GM19467 (cell line): ENCODE data around the gene TMEM156.
"Not testable (repeated sequence)": the region's sequence is repeated elsewhere in the genome, so short reads cannot be mapped to it uniquely, and the experiment has no call there.

ENCODE experiments used
- ATAC-seq: cut with Tn5 transposase; IDR thresholded peaks from one replicate; pipeline ENCODE4 v1.9.1; 2021; ENCODE audit warnings: mild to moderate bottlenecking, moderate library complexity; ENCODE audit not compliant: unreplicated experiment

The TMEM156 gene

DNA sequence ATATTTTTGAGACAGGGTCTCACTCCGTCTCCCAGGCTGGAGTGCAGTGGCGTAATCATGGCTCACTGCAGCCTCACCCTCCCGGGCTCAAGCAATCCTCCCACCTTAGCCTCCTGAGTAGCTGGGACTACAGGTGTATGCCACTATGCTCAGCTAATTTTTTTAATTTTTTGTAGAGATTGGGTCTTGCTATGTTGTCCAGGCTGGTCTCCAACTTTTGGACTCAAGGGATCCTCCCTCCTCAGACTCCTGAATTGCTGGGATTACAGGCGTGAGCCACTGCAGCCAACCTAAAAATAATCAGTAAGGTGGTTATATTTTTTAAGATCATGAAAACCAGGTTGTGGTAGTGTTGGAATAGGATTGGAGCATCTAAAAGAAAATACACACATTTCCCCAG, 38.1 kb downstream of the TMEM156 start:
- ATAC-seq, result no peak

DNA sequence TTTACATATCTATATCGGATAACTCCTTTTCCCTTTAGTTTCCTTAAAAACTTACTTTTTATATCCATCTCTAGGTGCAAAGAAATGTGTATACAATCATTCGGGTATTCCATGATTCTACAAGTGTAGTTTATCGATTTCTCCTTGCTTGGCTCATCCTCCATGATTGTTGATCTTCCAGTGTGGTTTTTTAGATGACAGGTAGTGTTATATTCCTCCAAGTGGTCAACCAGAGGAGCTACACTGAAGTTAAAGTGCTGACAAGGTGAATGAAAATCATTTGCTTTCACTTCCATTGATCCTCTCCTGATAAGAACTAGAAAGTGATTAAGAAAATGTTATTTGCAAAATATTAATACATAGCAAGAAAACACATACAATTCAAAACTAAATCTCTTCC, 38.5 kb downstream of the TMEM156 start:
- no peak for ATAC-seq

DNA sequence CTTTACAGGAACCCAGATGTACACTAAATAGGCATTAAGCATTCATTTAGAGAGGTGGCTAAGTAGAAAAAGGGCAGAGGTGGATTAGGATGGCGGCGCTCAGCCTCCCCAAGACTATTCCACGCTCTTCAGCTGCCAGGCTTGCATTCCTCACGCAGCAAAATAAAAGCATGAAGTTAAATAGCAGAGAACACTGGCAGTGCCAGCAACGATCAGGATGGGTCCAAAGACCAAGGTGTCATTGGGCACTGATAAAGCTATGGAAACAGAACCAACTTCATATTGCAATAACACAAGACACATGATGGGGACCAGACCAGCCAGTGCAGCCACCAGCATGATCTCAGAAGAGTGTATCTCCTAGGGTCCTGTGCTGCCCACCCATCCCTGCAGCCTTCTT, 42.0 kb downstream of the TMEM156 start:
- no peak for ATAC-seq

DNA sequence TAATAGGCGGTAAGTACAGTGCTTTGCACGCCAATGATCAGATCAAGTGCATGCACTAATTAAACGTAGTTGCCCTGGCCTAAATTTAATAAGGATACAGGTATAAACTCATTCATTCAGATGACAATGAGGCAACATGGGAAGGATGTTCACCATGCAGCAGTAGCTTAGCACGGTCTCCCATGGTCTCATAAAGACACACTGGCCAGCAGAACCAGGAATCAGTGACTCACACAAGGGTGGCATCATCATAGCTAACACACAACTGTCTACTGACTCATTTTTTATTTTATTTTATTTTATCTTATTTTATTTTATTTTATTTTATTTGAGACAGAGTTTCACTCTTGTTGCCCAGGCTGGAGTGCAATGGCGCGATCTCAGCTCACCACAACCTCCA, 42.7 kb downstream of the TMEM156 start:
- ATAC-seq, result no peak

DNA sequence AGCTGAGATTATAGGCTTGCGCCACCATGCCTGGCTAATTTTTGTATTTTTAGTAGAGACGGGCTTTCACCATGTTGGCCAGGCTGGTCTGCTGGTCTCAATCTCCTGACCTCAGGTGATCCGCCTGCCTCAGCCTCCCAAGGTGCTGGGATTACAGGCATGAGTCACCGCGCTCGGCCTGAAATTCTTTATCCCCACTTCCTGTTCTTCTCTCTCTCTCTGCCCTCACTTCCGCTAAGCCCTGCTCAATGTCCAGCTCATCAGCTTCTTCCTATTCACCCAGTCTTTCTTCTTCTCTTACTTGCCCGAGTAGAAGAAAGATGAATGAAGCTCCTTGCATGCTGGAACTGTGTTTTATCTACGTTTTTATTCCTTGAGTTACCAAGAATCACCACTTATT, 43.9 kb downstream of the TMEM156 start:
- ATAC-seq, result not testable (repeated sequence)

DNA sequence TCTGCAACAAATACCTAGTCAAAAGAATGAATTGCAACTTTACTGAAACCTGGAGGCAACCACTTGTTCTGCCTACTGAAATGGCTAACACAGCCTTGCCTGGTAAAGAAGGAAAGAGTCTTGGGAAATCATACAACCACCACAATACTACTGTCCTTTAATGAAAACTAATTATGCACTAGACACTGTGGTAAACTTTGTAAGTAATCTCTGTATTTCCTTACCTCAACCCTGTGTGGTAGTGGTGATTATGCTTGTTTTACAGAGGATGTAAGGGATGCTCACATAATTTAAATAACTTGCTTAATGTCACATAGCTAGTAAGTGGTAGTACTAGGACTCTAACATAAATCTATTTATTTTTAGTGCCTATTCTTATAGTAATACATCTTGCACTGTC, 44.7 kb downstream of the TMEM156 start:
- ATAC-seq, result no peak

DNA sequence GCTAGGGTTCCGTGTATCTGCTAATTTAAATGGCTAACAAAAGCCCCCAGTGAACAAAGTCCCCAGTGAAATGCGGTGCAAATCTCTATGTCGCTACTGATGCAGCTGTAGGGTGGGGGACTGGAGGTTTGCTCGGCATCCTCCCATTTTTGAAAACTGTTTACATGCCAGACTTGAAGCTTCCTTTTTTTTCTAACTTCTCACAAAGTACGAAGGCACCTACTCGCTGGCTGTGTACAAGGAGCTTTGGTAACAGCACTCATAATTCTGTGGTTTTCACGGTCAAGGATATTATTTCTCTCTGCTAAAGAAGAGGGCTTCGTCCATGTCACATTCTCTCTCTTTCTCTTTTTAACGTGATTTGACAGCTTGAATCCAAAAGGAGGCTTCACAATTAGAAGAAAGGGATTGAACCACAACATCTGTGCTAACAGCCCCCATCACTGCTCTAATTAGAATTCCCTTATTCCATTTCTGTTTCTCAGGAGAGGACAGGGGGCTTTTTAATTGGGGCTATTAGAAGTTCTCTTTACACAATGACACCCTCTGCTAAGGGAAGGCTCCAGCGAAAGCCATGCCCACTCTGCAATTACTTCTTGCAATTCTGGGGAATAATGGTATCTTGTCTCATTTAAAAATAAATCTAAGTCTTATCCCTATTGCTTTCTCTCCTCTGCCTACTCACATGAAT, 46.7 kb downstream of the TMEM156 start:
- ATAC-seq, result no peak

DNA sequence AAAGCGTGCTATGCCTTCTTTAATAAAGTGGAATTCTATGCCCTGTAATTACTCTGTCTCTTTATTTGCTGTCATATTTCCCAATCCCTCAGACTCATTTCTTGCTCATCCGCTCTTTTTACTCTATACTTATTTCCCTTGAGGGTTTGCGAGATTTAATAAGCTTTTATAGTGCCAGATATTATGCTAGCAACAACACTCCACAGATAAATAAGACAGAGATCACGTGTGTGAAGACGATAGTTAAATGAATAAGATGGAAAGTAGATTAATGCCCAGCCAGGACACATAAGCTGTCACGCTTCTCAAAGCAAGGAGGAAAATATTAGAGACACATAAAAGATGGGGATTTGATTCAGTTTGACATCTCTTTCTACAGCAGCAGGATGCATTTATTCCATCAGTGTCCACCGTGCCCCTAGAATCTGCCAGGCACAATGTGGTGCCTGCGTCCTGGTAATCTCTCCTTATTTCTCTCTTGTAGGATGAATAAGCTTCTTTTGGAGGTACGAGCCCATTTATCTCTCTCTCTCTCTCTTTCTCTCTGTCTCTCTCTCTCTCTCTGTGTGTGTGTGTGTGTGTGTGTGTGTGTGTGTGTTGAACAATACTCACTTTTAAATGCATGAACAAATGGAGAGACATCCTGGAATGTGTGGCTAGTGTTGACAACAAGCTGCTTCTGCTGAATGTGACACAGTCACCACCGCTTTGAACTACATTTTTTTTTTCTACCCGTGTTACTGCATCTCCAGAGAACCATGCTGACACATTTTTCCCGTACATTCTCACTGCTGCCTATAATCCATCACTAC, 48.2 kb downstream of the TMEM156 start:
- ATAC-seq, result no peak

DNA sequence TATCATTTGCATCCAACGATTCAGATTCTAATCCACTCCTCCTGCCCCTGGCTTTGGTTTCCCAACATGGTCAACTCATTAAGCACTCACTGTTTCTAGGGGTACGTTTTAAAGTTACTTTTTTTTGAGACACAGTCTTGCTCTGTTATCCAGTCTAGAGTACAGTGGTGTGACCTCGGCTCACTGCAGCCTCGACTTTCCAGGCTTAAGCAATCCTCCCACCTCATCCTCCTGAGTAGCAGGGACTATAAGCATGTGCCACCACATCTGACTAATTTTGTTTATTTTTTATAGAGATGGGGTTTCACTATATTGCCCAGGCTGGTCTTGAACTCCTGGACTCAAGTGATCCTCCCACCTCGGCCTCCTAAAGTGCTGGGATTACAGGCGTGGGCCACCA, 48.9 kb downstream of the TMEM156 start:
- no peak for ATAC-seq

DNA sequence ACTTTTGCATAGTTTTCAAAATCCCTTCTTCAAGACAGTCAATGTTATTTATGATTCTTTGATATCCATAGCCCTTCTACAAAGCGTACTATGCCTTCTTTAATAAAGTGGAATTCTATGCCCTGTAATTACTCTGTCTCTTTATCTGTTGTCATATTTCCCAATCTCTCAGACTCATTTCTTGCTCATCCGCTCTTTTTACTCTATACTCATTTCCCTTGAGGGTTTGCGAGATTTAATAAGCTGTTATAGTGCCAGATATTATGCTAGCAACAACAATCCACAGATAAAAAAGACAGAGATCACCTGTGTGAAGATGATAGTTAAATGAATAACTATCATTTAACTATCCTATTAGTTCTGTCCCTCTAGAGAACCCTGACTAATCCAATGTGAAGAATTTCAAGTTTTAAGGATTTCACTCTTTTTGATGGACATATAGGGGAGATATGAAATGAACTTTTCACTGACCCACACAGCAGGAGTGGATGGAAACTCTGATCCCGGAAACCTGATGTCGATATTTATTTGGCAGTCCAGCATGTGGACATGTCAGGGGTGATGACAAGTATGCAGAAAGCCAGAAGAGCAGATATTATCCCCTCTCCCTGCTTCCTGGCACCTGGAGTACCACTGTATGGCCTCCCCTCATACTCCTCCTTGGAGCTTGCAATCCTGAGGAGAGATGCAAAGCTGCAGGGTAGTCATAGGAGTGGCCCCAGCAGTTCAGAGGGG, 49.7 kb downstream of the TMEM156 start:
- no peak for ATAC-seq

DNA sequence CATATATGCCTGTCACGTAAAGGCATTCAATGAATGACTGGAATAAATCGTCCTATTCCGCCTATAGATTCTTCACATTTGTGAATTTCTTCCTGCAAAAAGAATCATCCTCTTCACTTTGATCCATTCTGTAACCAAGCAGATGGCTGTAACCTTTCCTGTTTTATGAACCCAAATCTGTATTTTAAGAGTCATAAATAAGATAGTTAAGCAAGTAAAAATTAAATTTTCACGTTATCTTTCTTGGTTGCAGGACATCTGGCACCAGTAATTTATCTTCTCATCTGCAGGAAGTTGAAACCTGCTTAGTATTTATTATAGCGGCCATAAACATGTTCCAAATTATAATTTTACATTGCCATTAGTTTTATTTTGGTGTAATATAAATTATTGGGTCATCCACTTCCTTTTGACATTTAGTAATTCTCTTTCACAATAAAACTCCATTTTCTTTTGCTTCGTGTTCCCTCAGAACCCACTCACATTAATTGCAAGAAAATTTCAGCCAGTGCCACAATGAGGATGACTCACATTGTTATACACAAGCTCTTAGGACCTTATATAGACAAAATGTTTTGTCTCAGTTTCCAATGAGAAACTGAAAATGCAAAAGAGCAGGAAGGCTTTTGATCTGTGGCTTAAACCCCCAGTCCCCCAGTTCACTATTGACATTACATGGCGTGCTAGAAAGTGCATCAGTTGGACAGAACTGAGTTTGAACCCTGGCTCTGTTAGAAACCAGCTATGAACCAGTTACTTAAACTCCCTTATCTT, 51.1 kb downstream of the TMEM156 start:
- no peak for ATAC-seq

DNA sequence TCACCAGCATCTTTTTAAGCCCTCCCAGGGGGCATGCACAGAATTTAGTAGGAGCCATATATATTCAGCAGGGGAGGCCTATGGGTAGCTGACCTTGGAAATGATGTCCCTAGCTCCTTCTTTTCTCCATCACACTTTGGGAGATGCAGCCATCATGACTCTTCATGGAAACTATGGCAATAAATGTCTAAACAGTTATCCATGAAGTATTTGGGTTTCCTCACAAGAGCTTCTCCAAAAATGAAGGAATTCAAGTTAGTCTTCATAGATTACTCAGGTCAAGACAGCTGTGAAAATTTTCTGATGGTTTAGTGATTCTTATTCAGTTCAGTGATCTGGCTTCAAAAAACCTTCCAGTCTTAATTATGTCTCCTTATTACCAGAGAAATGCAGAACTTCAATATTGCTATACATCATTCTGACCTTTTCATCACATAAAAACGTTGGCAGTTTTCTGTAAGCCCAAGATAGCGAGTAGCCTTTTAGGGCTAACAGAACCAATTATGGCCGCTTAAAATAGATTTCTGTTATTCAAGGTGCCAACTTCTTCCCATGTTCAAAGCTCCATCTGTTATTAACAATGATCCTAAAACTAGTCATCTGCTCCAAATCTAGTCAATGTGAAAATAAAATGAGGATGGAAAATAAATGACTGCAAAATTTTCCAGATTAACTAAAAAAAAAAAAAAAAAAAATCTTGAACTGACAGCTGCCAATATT, 52.5 kb downstream of the TMEM156 start:
- ATAC-seq, result no peak

DNA sequence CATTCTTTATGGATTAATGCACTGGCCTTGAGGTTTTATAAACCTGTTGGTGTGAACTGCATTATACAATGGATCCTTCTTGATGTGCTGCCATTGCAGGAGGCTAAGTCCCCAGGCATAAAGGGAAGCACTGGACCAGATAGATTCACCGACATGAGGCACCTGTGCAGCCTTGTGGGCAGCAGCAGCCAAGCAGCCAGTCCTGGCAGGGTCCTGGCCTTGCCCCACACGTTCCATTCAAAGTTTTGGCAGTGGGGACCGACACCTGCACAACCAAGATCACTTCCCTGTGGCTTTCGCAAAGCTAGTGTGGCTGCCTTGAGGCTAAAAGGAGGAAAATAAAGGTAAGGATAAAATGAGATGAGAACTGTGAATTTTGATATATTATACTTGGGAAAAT, 53.1 kb downstream of the TMEM156 start:
- no peak for ATAC-seq

DNA sequence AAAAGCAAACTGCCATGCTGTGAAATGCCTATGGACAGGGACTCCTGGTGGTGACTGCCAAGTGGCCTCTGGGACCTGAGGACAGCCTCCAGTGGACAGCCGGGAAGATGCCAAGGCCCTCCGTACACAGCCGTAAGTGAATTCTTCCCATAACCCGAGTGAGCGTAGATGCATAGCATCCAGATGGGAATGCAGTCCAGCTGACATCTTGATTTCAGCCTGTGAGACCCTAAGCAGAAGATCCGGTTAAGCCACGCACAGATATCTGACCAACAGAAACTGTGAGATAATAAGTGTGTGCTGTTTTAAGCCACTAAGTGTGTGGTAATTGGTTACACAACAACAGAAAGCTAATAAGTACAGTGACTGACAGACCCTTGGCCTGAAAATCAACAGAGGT, 55.9 kb downstream of the TMEM156 start:
- no peak for ATAC-seq

DNA sequence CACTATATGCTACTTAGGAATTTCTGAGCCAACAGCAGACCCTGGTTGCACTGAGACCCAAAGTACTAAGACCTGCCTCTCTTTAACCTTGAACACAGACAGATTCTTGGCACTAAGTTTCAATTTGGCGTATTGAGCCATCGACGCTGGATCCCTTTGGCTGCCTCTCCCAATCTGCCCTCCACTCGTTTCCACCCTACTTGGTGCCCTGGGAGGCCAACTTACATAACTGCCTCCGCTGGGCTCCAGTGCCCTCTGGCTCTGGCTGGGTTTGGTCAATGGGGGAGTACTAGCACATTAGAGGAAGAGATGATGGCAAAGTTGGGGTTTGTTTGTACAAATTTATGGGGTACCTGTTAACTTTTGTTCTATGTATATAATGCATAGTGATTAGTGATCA, 63.5 kb downstream of the TMEM156 start:
- no peak for ATAC-seq

DNA sequence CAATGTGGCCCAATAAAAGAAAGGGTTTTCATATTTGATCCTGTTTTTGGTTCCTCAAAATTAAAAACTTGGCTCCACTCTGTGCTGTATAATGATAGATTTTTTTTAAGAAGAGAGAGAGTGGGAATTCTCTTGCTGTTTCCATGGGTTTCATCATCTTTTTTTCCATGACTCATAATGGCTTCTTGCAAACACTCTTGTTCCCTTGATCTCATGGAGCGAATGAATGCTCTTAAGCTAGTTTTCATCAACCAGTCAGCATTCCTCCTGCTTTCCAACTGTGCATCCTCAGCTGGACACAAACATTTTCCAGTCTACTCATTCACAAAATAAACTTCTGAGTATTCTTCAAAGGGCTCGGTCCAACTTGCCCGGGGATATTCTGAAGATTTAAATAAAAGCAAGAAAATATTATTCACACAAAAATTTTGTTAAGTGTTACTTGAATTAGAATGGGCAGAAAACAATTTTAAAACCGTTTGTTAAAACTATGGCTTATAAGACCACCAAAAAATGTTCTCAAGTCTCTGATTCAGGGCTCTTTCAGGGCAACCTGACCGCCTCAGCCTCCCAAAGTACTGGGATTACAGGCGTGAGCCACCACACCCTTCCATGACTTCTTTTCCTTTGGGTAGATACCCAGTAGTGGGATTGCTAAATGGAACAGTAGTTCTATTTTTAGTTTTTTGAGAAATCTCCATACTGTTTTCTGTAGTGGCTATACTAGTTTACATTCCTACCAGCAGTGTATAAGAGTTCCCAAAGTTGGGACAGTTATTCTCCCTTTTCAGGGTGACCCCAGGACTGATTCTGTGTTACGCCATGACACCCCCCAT, 64.7 kb downstream of the TMEM156 start:
- ATAC-seq, result no peak

DNA sequence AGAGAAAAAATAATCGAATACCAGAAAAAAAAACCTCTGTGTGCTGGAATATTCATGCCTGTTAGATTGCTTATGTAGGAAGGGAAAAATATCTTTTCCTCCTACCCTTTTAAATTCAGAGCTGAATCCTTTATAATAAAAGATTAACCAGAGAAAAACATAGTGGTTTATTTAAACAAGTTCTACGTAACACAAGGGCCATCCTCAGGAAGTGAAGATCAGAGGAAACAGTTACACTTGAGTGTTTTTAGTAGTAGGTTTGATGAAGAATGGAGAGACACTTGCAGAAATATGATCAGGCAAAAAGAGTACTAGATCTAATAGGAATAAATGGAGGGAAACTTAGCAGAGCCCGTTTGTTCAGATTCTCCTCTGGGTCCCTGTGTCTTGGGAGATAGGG, 66.3 kb downstream of the TMEM156 start:
- no peak for ATAC-seq

DNA sequence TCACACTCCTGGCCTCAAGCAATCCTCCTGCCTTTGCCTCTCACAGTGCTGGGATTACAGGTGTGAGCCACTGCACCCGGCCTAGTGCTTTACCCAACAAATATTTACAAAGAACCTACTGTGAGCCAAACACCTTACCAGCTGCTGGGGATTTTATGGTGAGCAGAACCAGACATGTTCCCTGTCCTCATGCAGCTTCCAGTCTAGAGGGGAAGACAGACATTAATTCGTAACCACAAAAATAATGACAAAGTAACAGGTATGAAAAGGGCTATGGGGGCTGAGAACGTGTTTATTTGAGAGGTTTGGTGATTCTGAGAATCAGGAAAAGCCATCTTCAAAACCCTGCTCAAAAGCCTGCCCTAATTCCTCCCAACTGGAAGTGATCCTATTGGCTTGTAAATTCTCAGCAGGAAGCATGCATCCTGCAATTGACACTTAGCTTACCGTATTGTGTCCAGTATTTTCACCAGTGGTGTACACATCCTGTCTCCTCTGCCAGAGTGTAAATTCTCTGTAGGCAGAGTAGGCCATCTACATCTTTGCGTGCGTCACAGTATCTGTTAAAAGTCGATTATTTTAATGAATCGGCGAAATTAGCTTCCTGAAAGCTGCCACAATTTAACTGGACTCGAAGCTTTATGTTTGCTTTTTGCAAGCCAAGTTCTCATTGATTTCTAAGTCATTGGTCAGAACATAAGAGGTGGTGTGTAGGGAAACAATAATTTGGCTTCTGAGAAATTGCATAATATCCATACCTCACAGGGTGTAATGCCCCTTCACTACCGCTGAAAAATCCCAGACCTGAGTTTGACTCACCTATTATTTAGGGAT, 67.0 kb downstream of the TMEM156 start:
- no peak for ATAC-seq

DNA sequence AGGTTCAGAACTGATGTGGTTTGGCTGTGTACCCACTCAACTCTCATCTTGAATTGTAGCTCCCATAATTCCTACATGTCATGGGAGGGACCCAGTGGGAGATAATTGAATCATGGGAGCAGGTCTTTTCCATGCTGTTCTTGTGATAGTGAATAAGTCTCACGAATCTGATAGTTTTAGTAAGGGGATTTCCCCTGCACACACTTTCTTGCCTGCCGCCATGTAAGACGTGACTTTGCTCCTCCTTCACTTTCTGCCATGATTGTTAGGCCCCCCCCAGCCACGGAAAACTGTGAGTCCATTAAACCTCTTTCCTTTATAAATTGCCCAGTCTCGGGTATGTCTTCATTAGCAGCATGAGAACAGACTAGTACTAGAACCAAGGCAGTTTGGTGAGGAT, 73.0 kb downstream of the TMEM156 start:
- ATAC-seq, result not testable (repeated sequence)
